ENCODE data around the gene FN3K. TPM values are rescaled to one million over a fixed set of nuclear protein-coding genes. Genes with fewer than 3 reads are reported as not detected.
A peak's percentile ranks its signal among the peaks of the same experiment; 100 is the strongest.

FN3K gene
- total and polyA plus RNA-seq, 2 of the 13 experiments (the other 11 are each of a cell fraction or from before 2014, with no cell fraction given), result 3.5 to 12.2 TPM

DNA sequence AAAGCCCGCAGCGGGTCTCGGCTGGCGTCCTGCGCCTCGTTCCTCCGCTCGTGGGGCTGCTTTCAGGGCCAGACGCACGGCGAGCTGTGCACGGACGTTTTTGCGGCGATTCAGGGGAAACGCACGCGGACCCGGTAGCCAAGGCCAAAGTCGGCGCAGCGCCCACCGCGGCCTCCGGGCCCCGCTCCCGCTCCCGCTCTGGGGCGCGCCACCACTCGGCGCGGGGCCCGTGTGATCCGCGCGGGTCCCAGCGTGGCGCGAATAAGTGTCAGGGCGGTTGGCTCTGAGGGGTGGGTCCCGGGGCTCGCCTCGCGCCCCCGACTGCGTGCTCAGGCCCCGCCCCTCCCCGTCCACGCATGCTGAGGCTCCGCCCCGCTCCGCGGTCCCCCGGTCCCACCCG, 15.8 kb downstream of the FN3K start:
- no peak overlapping the region for H3K4me2 ChIP-seq (ENCODE audit: low read depth, low read length)
- no TSS peak for BruUV-seq (replicated peaks)
- CTCF ChIA-PET (ENCODE audit: low intra/inter-chr PET ratio, low total read pairs), result no interaction called here
- H3K27me3 ChIP-seq (ENCODE audit: control insufficient read depth in 1 of 2, insufficient read depth in 2 of 2, low read length in 2 of 2), result no peaks in the 10 kb centered on the region; a peak in 1 of 5 replicates
- H3K9ac ChIP-seq (ENCODE audit: insufficient read depth, low read depth, low read length), result no peak overlapping the region
- no peaks in the 10 kb centered on the region for H3K9me3 ChIP-seq (ENCODE audit: low read length)
- H3K4me1 ChIP-seq (ENCODE audit: insufficient read depth, low read length), result peaks cover 22% of the 10 kb centered on the region
- WGBS (ENCODE audit: low lambda C conversion rate), result 92% methylated on average over 55 of the region's 56 CpGs
- peaks cover 1 to 2% of the 10 kb centered on the region in 2 experiments; a peak in 4 of 5 replicates for H3K36me3 ChIP-seq (replicated peaks in 1 of 2; ENCODE audit: control insufficient read depth in 1 of 2, insufficient read depth in 2 of 2, low read length in 2 of 2)
- in situ Hi-C loops (cut with HindIII; ENCODE audit: extremely low pct_ligation_motif_present, low pct_unique_long_range_greater_than_20kb), result loop anchor here (5.0 kb wide), 1 partner anchor 34 kb away; the partner anchor contains the start of gene FN3KRP
- ATAC-seq (no peak), FAIRE-seq (no peak), DNase-seq (ENCODE audit: low spot score) (no peak)
- no peak overlapping the region for H3K27ac ChIP-seq (ENCODE audit: extremely low read length, insufficient read depth, low read length)
- POLR2A ChIA-PET, result no interaction called here
- peaks cover 14% of the 10 kb centered on the region for H3K79me2 ChIP-seq (ENCODE audit: insufficient read depth, low read length)
- intact Hi-C loops (cut with micrococcal nuclease; ENCODE audit: unreplicated experiment), result loop anchor here (5.0 kb wide), 1 partner anchor 34 kb away; the partner anchor contains the start of gene FN3KRP
- H3K4me3 ChIP-seq (replicated peaks in 1 of 3; ENCODE audit: insufficient read depth in 1 of 3, low read depth in 2 of 3, low read length in 3 of 3), result no peak overlapping the region
- no peak overlapping the region for H2AFZ ChIP-seq (ENCODE audit: low read length)
- H4K20me1 ChIP-seq (ENCODE audit: insufficient read depth, low read length), result no peaks in the 10 kb centered on the region
- TF ChIP-seq RXRA (CRISPR knock-in tag; IDR thresholded peaks at IDR 0.05) (no peak), ZNF7 (CRISPR knock-in tag; IDR thresholded peaks at IDR 0.05) (no peak), ZSCAN21 (CRISPR knock-in tag; IDR thresholded peaks at IDR 0.05; ENCODE audit: borderline replicate concordance) (no peak), MIXL1 (CRISPR knock-in tag; IDR thresholded peaks at IDR 0.05) (no peak), HOXA3 (CRISPR knock-in tag; IDR thresholded peaks at IDR 0.05) (peak; percentile 57)
- TF ChIP-seq, protein P1, sequence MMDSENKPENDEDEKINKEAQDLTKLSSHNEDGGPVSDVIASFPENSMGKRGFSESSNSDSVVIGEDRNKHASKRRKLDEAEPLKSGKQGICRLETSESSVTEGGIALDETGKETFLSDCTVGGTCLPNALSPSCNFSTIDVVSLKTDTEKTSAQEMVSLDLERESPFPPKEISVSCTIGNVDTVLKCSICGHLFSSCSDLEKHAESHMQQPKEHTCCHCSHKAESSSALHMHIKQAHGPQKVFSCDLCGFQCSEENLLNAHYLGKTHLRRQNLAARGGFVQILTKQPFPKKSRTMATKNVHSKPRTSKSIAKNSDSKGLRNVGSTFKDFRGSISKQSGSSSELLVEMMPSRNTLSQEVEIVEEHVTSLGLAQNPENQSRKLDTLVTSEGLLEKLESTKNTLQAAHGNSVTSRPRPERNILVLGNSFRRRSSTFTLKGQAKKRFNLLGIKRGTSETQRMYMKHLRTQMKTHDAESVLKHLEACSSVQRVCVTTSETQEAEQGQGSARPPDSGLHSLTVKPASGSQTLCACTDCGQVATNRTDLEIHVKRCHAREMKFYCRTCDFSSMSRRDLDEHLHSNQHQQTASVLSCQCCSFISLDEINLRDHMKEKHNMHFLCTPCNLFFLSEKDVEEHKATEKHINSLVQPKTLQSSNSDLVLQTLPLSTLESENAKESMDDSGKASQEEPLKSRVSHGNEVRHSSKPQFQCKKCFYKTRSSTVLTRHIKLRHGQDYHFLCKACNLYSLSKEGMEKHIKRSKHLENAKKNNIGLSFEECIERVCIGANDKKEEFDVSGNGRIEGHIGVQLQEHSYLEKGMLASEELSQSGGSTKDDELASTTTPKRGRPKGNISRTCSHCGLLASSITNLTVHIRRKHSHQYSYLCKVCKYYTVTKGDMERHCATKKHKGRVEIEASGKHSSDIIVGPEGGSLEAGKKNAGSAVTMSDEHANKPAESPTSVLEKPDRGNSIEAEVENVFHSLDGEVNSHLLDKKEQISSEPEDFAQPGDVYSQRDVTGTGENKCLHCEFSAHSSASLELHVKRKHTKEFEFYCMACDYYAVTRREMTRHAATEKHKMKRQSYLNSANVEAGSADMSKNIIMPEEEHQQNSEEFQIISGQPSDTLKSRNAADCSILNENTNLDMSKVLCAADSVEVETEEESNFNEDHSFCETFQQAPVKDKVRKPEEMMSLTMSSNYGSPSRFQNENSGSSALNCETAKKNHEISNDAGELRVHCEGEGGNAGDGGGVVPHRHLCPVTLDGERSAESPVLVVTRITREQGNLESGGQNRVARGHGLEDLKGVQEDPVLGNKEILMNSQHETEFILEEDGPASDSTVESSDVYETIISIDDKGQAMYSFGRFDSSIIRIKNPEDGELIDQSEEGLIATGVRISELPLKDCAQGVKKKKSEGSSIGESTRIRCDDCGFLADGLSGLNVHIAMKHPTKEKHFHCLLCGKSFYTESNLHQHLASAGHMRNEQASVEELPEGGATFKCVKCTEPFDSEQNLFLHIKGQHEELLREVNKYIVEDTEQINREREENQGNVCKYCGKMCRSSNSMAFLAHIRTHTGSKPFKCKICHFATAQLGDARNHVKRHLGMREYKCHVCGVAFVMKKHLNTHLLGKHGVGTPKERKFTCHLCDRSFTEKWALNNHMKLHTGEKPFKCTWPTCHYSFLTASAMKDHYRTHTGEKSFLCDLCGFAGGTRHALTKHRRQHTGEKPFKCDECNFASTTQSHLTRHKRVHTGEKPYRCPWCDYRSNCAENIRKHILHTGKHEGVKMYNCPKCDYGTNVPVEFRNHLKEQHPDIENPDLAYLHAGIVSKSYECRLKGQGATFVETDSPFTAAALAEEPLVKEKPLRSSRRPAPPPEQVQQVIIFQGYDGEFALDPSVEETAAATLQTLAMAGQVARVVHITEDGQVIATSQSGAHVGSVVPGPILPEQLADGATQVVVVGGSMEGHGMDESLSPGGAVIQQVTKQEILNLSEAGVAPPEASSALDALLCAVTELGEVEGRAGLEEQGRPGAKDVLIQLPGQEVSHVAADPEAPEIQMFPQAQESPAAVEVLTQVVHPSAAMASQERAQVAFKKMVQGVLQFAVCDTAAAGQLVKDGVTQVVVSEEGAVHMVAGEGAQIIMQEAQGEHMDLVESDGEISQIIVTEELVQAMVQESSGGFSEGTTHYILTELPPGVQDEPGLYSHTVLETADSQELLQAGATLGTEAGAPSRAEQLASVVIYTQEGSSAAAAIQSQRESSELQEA (CRISPR knock-in tag; IDR thresholded peaks at IDR 0.05; ENCODE audit: not compliant biosample characterization), result no peak
- TF ChIP-seq, protein P2, sequence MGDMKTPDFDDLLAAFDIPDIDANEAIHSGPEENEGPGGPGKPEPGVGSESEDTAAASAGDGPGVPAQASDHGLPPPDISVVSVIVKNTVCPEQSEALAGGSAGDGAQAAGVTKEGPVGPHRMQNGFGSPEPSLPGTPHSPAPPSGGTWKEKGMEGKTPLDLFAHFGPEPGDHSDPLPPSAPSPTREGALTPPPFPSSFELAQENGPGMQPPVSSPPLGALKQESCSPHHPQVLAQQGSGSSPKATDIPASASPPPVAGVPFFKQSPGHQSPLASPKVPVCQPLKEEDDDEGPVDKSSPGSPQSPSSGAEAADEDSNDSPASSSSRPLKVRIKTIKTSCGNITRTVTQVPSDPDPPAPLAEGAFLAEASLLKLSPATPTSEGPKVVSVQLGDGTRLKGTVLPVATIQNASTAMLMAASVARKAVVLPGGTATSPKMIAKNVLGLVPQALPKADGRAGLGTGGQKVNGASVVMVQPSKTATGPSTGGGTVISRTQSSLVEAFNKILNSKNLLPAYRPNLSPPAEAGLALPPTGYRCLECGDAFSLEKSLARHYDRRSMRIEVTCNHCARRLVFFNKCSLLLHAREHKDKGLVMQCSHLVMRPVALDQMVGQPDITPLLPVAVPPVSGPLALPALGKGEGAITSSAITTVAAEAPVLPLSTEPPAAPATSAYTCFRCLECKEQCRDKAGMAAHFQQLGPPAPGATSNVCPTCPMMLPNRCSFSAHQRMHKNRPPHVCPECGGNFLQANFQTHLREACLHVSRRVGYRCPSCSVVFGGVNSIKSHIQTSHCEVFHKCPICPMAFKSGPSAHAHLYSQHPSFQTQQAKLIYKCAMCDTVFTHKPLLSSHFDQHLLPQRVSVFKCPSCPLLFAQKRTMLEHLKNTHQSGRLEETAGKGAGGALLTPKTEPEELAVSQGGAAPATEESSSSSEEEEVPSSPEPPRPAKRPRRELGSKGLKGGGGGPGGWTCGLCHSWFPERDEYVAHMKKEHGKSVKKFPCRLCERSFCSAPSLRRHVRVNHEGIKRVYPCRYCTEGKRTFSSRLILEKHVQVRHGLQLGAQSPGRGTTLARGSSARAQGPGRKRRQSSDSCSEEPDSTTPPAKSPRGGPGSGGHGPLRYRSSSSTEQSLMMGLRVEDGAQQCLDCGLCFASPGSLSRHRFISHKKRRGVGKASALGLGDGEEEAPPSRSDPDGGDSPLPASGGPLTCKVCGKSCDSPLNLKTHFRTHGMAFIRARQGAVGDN (CRISPR knock-in tag; IDR thresholded peaks at IDR 0.05), result no peak
- TF ChIP-seq, protein P3, sequence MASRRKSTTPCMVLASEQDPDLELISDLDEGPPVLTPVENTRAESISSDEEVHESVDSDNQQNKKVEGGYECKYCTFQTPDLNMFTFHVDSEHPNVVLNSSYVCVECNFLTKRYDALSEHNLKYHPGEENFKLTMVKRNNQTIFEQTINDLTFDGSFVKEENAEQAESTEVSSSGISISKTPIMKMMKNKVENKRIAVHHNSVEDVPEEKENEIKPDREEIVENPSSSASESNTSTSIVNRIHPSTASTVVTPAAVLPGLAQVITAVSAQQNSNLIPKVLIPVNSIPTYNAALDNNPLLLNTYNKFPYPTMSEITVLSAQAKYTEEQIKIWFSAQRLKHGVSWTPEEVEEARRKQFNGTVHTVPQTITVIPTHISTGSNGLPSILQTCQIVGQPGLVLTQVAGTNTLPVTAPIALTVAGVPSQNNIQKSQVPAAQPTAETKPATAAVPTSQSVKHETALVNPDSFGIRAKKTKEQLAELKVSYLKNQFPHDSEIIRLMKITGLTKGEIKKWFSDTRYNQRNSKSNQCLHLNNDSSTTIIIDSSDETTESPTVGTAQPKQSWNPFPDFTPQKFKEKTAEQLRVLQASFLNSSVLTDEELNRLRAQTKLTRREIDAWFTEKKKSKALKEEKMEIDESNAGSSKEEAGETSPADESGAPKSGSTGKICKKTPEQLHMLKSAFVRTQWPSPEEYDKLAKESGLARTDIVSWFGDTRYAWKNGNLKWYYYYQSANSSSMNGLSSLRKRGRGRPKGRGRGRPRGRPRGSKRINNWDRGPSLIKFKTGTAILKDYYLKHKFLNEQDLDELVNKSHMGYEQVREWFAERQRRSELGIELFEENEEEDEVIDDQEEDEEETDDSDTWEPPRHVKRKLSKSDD (CRISPR knock-in tag; IDR thresholded peaks at IDR 0.05; ENCODE audit: low read depth), result peak; percentile 18; the same call in 1 of the 2 replicates
